Smooth muscle cell (in vitro differentiated cells): ENCODE results near the gene RNF5. TPM values are rescaled to one million over a fixed set of nuclear protein-coding genes. Genes with fewer than 3 reads are reported as not detected.

Source experiments
- DNase-seq: peaks from one replicate; lab custom pipeline; 2025; ENCODE audit not compliant: unreplicated experiment; lab: John Stamatoyannopoulos, UW
- H2AFZ ChIP-seq: fragments of 200-600 bp; sonication (generic); 2 replicates; pipeline ENCODE4 v1.6.0; 2016; ENCODE audit warnings: antibody characterized with exemption, low read depth, mild to moderate bottlenecking
- H3F3A ChIP-seq: fragments of 200-600 bp; sonication (generic); 2 replicates; pipeline ENCODE4 v1.6.0; 2017; ENCODE audit warnings: antibody characterized with exemption, low read depth
- H3K27ac ChIP-seq: fragments of 200-600 bp; sonication (generic); 2 replicates; pipeline ENCODE4 v1.5.1; 2016; ENCODE audit warnings: low read depth, mild to moderate bottlenecking
- H3K27me3 ChIP-seq: fragments of 200-600 bp; sonication (generic); 2 replicates; pipeline ENCODE4 v1.6.1; 2016; ENCODE audit warnings: low read depth, mild to moderate bottlenecking
- H3K36me3 ChIP-seq: fragments of 200-600 bp; sonication (generic); 2 replicates; pipeline ENCODE4 v1.5.1; 2016; ENCODE audit warnings: low read depth
- H3K4me1 ChIP-seq: fragments of 200-600 bp; sonication (generic); 2 replicates; pipeline ENCODE4 v1.5.1; 2016; ENCODE audit warnings: low read depth
- H3K4me2 ChIP-seq: fragments of 200-600 bp; sonication (generic); 2 replicates; pipeline ENCODE4 v1.6.0; 2016; ENCODE audit warnings: mild to moderate bottlenecking
- H3K4me3 ChIP-seq: fragments of 200-600 bp; sonication (generic); 2 replicates; pipeline ENCODE4 v1.5.1; 2016; ENCODE audit warnings: mild to moderate bottlenecking
- H3K79me2 ChIP-seq: fragments of 200-600 bp; sonication (generic); 2 replicates; pipeline ENCODE4 v1.6.0; 2016; ENCODE audit warnings: low read depth, mild to moderate bottlenecking
- H3K9ac ChIP-seq: fragments of 200-600 bp; sonication (generic); 2 replicates; pipeline ENCODE4 v1.6.0; 2016; ENCODE audit warnings: low read depth
- H3K9me3 ChIP-seq: fragments of 200-600 bp; sonication (generic); replicated peaks from 2 replicates; pipeline ENCODE4 v1.5.1; 2016; ENCODE audit warnings: low read depth
- H4K20me1 ChIP-seq: fragments of 200-600 bp; sonication (generic); 2 replicates; pipeline ENCODE4 v1.6.0; 2016; ENCODE audit warnings: low read depth
- CTCF ChIP-seq: fragments of 200-600 bp; sonication (generic); IDR thresholded peaks from 2 replicates; pipeline ENCODE4 v1.5.1; 2017; ENCODE audit warnings: borderline replicate concordance, mild to moderate bottlenecking, antibody characterized with exemption; ENCODE audit not compliant: insufficient read depth, poor library complexity, severe bottlenecking
- WGBS: methylation state at CpG from one replicate; pipeline ENCODE4 v1.1.7; 2016; ENCODE audit warnings: low lambda C conversion rate; 5-methylcytosine and 5-hydroxymethylcytosine counted together
- polyA plus RNA-seq: library from polyadenylated mRNA; unstranded; fragments of >200 nt; fragmentation: Nextera tagmentation; extraction: Ambion mirVana; gene quantifications from 2 replicates; pipeline ENCODE4 v1.2.1, GENCODE V29; 2016
- total RNA-seq: library from RNA; depleted of rRNA; stranded (reverse); fragments of >200 nt; gene quantifications from 2 replicates; pipeline ENCODE4 v1.2.3, GENCODE V29; 2014

RNF5 gene
- total and polyA plus RNA-seq, 2 experiments from 2014 or later: 49.3 to 75.9 TPM

DNA sequence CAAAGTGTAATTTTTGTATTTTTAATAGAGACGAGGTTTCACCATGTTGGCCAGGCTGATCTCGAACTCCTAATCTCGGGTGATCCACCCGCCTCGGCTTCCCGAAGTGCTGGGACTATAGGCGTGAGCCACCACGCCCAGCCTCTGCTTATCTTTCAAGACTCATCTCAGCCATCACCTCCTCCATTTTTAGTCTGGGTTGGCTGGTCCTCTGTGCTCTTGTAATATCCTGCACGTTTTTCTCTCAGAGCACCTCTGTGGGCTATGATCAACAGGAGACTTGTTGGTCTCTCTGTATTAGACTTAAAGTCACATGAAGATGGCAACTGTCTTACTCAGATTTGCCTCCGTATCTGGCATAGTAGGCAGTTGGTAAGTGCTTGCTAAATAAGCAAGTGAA is 38.1 kb downstream of the RNF5 start:
- no peak overlapping the region for H3K9ac ChIP-seq
- no peak overlapping the region for H3K27ac ChIP-seq
- H3K9me3 ChIP-seq: no peaks in the 10 kb centered on the region
- WGBS: 84% methylated on average over 10 of the region's 10 CpGs
- DNase-seq: no peak
- no peak overlapping the region for H3K4me2 ChIP-seq
- H3K4me1 ChIP-seq: no peaks in the 10 kb centered on the region
- H3F3A ChIP-seq: no peaks in the 10 kb centered on the region
- no peak for TF ChIP-seq CTCF
- H3K79me2 ChIP-seq: no peaks in the 10 kb centered on the region
- H3K36me3 ChIP-seq: no peaks in the 10 kb centered on the region
- no peaks in the 10 kb centered on the region for H4K20me1 ChIP-seq
- H3K4me3 ChIP-seq: no peak overlapping the region
- H2AFZ ChIP-seq: no peak overlapping the region
- H3K27me3 ChIP-seq: peaks cover 1% of the 10 kb centered on the region

- 91% methylated on average over 11 of the region's 11 CpGs for WGBS
- no peaks in the 10 kb centered on the region for H4K20me1 ChIP-seq
- H3K27ac ChIP-seq: no peak overlapping the region
- H3K4me3 ChIP-seq: no peak overlapping the region
- H3K4me1 ChIP-seq: no peaks in the 10 kb centered on the region
- H3F3A ChIP-seq: no peaks in the 10 kb centered on the region
- H3K4me2 ChIP-seq: no peak overlapping the region
- no peak for DNase-seq
- H3K9me3 ChIP-seq: no peaks in the 10 kb centered on the region
- no peaks in the 10 kb centered on the region for H3K79me2 ChIP-seq
- H2AFZ ChIP-seq: no peak overlapping the region
- no peak for TF ChIP-seq CTCF
- H3K9ac ChIP-seq: no peak overlapping the region
- H3K36me3 ChIP-seq: no peaks in the 10 kb centered on the region
- peaks cover 3% of the 10 kb centered on the region for H3K27me3 ChIP-seq
Measured at GRCh38 chr6:32216998-32217397, 38.8 kb downstream of the RNF5 start.

DNA sequence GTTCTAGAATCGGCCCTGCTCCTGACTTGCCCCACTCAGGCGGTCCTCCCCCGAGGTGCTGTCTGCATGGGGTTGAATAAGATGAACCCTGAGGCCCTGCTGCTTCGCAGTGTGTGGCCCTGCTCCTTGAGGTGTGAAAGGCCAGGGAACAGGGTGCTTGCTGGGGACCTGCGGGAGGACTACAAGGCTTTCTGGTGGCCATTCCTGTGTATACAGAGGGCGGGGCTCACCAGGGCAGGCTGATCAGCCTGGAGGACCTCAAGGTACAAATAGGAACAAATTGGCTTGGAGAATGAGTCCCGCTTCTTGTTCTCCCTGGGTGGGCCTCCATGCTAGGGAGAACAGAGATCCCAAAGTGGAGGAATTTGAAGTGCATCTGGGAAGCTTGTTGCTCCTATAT is 40.0 kb downstream of the RNF5 start:
- no peaks in the 10 kb centered on the region for H3K9me3 ChIP-seq
- no peaks in the 10 kb centered on the region for H3K79me2 ChIP-seq
- peaks cover 3% of the 10 kb centered on the region for H3K27me3 ChIP-seq
- H3K36me3 ChIP-seq: no peaks in the 10 kb centered on the region
- H3K27ac ChIP-seq: no peak overlapping the region
- no peak overlapping the region for H3K4me3 ChIP-seq
- 84% methylated on average over 7 of the region's 7 CpGs for WGBS
- no peak overlapping the region for H3K4me2 ChIP-seq
- no peaks in the 10 kb centered on the region for H4K20me1 ChIP-seq
- DNase-seq: no peak
- no peaks in the 10 kb centered on the region for H3F3A ChIP-seq
- no peak overlapping the region for H2AFZ ChIP-seq
- H3K4me1 ChIP-seq: no peaks in the 10 kb centered on the region
- H3K9ac ChIP-seq: no peak overlapping the region
- TF ChIP-seq CTCF: no peak

GRCh38 chr6:32220021-32220420 is 41.8 kb downstream of the RNF5 start:
- 68% methylated on average over 4 of the region's 4 CpGs for WGBS
- H3K9ac ChIP-seq: no peak overlapping the region
- H3K9me3 ChIP-seq: no peaks in the 10 kb centered on the region
- no peak for DNase-seq
- no peaks in the 10 kb centered on the region for H3K79me2 ChIP-seq
- peaks cover 3% of the 10 kb centered on the region for H3K27me3 ChIP-seq
- H3K27ac ChIP-seq: no peak overlapping the region
- H3K36me3 ChIP-seq: no peaks in the 10 kb centered on the region
- no peak overlapping the region for H3K4me2 ChIP-seq
- no peaks in the 10 kb centered on the region for H3K4me1 ChIP-seq
- H3F3A ChIP-seq: no peaks in the 10 kb centered on the region
- H2AFZ ChIP-seq: no peak overlapping the region
- no peak for TF ChIP-seq CTCF
- no peak overlapping the region for H3K4me3 ChIP-seq
- no peaks in the 10 kb centered on the region for H4K20me1 ChIP-seq
